ENCODE measurements around the gene BICDL2. TPM values are rescaled to one million over a fixed set of nuclear protein-coding genes. Genes with fewer than 3 reads are reported as not detected.

BICDL2 gene
- total RNA-seq, 1 donor from 2014 or later = 16.3 TPM

DNA sequence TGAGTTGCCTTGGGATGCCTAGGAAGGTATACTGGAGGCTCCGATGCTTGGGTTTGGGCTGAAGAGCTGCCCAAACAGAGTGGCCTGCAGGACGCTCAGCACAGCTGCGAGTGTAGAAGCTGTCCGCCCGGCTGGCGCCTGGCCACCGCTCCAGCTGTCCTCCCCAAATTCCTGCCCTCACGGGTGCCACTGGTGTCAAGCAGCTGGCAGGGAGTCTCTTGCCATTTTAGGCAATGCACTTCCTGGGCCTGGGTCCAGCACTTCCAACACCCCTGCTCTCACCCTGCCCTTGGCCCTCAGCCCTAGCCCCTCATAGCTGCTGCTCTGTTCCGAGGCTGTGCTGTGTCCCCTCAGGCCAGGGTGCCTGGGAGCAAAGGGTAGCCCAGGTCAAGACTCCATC lies 51.3 kb downstream of the BICDL2 start:
- H3K27ac ChIP-seq = no peak overlapping the region
- intact Hi-C loops (cut with DNase I) = no loop called here
- H3K9me3 ChIP-seq = no peaks in the 10 kb centered on the region
- DNase-seq = no peak
- no peak for ATAC-seq
- no peak overlapping the region for H3K4me3 ChIP-seq
- no peaks in the 10 kb centered on the region for H3K36me3 ChIP-seq
- TF ChIP-seq, protein P1, sequence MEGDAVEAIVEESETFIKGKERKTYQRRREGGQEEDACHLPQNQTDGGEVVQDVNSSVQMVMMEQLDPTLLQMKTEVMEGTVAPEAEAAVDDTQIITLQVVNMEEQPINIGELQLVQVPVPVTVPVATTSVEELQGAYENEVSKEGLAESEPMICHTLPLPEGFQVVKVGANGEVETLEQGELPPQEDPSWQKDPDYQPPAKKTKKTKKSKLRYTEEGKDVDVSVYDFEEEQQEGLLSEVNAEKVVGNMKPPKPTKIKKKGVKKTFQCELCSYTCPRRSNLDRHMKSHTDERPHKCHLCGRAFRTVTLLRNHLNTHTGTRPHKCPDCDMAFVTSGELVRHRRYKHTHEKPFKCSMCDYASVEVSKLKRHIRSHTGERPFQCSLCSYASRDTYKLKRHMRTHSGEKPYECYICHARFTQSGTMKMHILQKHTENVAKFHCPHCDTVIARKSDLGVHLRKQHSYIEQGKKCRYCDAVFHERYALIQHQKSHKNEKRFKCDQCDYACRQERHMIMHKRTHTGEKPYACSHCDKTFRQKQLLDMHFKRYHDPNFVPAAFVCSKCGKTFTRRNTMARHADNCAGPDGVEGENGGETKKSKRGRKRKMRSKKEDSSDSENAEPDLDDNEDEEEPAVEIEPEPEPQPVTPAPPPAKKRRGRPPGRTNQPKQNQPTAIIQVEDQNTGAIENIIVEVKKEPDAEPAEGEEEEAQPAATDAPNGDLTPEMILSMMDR (IDR thresholded peaks at IDR 0.05) = no peak
- H3K4me1 ChIP-seq = peaks cover 15% of the 10 kb centered on the region
- H3K27me3 ChIP-seq = peaks cover 9% of the 10 kb centered on the region

GRCh38 chr16:2983706-2984136 lies 53.0 kb downstream of the BICDL2 start:
- Histone ChIP-seq H3K9me3 (no peaks in the 10 kb centered on the region), H3K4me3 (peak overlapping the region; percentile 16)

GRCh38 chr16:2982402-2982801 lies 54.3 kb downstream of the BICDL2 start:
- DNase-seq (no peak), ATAC-seq (no peak)
- peaks cover 23% of the 10 kb centered on the region for H3K4me1 ChIP-seq
- no peak overlapping the region for H3K4me3 ChIP-seq
- no peaks in the 10 kb centered on the region for H3K36me3 ChIP-seq
- intact Hi-C loops (cut with DNase I) = no loop called here
- TF ChIP-seq, protein P1 (IDR thresholded peaks at IDR 0.05) = no peak
- no peak overlapping the region for H3K27ac ChIP-seq
- no peaks in the 10 kb centered on the region for H3K27me3 ChIP-seq
- H3K9me3 ChIP-seq = no peaks in the 10 kb centered on the region

More at GRCh38 chr16:2983706-2984136, 53.0 kb downstream of the BICDL2 start:
- intact Hi-C loops (cut with DNase I) = no loop called here
- TF ChIP-seq, protein P1 (IDR thresholded peaks at IDR 0.05) = peak; percentile 89
- Histone ChIP-seq H3K27me3 (no peaks in the 10 kb centered on the region), H3K36me3 (no peaks in the 10 kb centered on the region), H3K27ac (no peak overlapping the region), H3K4me1 (peaks cover 23% of the 10 kb centered on the region)
- ATAC-seq (peak; percentile 81), DNase-seq (peak; percentile 90)

DNA sequence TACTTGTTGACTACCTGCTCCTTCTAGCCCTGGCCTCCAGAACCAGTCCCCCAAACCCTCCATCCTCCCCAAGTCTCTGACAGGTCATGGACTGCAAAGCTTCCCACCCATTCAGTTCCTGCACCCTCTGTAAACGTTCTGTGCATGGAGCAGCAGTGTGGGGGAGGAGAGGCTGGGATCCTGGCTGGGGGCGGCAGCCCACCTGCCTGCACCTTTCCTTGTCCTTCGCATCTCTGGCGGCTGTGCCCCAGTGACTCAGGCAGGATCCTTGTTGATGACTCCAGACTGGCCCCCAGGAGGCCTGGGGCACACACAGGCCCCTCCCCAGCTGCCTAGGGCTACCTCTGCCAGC lies 54.9 kb downstream of the BICDL2 start:
- intact Hi-C loops (cut with DNase I) = no loop called here
- H3K27ac ChIP-seq = no peak overlapping the region
- no peaks in the 10 kb centered on the region for H3K9me3 ChIP-seq
- no peak for ATAC-seq
- H3K4me3 ChIP-seq = no peak overlapping the region
- peaks cover 23% of the 10 kb centered on the region for H3K4me1 ChIP-seq
- TF ChIP-seq, protein P1 (IDR thresholded peaks at IDR 0.05) = no peak
- DNase-seq = no peak
- H3K36me3 ChIP-seq = no peaks in the 10 kb centered on the region
- no peaks in the 10 kb centered on the region for H3K27me3 ChIP-seq

DNA sequence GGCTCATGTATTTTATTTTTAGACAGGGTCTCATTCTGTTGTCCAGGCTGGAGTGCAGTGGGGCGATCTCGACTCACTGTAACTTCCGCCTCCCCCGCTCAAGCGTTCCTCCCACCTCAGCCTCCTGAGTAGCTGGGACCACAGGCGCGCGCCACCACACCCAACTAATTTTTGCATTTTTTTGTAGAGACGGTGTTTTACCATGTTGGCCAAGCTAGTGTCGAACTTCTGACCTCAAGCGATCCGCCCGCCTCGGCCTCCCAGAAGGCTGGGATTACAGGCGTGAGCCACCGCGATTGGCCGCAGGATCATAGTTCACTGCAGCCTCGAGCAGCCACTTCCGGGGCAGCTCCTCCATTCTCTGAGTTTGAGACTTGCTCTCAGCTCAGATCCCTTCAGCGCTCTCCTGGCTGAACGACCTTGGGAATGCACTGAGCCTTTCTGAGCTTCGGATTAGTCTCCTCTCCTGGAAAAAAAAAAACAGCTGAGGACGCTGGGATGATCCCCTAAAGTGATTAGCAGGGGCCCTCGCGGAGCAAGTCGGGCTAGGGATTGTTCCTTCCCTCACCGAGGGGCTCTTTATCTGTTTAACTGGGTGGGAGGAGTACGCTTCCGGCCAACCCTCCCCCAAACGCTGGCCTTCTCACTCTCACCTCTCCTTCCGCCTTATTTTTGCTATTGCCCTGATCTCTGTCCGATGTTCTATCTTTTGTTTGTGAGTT lies 55.4 kb downstream of the BICDL2 start:
- peaks cover 23% of the 10 kb centered on the region for H3K4me1 ChIP-seq
- H3K27ac ChIP-seq = peak overlapping the region; percentile 98
- intact Hi-C loops (cut with DNase I) = no loop called here
- TF ChIP-seq, protein P1 (IDR thresholded peaks at IDR 0.05) = no peak
- H3K27me3 ChIP-seq = no peaks in the 10 kb centered on the region
- H3K9me3 ChIP-seq = no peaks in the 10 kb centered on the region
- H3K36me3 ChIP-seq = no peaks in the 10 kb centered on the region
- DNase-seq = no peak
- ATAC-seq = no peak
- peak overlapping the region; percentile 84 for H3K4me3 ChIP-seq
